ENCODE data around the gene RNF17.
A peak's percentile ranks its signal among the peaks of the same experiment; 100 is the strongest.

RNF17 gene

DNA sequence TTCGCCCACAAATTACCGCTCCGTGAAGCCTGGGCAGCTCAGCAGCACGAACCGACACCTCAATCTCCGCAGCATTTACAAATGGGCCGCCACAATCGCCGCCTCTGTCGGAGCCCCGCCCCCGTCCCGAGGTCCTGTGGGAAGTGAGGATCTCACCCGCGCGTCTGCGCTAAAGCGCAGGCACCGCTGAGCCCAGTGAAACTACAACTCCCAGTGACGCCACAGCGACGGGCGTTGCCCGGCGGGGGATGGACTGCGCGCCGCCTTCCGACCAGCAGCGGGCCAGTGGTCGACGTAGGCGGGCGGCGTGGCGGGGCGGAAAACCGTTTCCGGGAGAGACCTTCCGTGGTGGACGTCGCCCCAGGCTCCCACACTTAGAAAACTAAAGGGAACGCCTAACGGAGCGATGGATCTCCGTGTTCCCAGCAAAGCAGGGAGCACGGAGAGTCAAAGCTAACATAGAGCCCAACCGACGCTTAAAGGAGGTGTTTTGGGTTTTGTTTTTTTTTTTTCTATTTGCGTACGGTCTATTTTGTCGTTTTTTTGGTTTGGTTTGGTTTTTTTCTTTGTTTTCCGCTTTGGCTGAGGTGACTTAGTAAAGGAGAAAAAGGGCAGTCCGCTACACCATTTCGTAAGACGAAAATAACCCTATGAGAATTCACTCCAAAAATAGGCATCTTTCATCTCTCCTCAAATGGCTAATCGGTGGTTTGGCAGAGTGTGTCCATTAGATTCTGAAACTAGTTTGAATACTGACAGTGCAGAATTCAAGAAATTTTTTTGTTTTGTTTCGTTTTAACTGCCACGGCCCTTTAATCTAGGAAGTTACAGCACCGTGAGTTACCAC, 159.0 kb downstream of the RNF17 start:
- Mint-ChIP-seq H3K9me3 (no peaks in the 10 kb centered on the region), H3K27me3 (no peaks in the 10 kb centered on the region), H3K27ac (peak overlapping the region; percentile 93), H3K36me3 (no peaks in the 10 kb centered on the region), H3K4me3 (peak overlapping the region; percentile 98), H3K4me1 (peaks cover 20% of the 10 kb centered on the region)

DNA sequence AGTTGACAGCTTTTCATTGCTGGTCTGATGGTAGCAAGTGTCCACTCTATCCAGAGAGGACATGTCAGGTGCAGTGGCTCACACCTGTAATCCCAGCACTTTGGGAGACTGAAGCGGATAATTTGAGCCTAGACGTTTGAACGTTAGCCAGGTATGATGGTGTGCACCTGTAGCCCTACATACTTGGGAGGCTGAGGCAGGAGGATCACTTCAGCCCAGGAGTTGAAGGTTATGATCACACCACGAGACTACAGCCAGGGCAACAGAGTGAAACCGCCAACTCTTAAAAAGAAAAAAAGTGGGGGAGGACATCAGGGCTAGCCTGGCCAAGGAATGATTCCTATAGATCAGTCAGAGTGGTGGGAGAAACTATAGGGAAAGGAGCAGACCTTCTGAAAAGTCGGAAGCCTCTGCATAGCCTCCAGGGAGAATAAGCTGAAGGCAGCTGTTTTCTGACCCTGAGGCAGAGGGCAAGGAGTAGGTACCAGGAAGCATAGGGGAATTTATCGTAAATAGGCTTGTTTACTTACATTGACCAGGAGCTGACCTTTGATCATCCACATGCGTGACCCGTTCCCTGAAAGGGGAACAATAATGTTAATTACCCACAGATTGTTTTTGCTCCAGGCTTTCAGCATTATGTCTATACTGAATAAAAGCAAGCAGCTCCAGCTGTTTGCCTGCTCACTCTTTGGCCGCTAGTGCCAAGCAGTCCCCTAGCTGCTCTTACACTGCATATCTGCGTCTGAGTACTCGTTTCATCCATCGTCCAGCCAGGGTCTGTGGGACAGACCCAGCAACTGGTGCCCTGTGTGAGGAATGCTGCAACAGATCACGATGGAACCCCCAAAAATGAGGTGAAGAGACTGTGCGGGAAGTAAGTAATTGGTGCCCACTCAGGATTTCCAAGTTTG, 161.6 kb downstream of the RNF17 start:
- Mint-ChIP-seq H3K9me3 (no peaks in the 10 kb centered on the region), H3K27ac (no peak overlapping the region)

DNA sequence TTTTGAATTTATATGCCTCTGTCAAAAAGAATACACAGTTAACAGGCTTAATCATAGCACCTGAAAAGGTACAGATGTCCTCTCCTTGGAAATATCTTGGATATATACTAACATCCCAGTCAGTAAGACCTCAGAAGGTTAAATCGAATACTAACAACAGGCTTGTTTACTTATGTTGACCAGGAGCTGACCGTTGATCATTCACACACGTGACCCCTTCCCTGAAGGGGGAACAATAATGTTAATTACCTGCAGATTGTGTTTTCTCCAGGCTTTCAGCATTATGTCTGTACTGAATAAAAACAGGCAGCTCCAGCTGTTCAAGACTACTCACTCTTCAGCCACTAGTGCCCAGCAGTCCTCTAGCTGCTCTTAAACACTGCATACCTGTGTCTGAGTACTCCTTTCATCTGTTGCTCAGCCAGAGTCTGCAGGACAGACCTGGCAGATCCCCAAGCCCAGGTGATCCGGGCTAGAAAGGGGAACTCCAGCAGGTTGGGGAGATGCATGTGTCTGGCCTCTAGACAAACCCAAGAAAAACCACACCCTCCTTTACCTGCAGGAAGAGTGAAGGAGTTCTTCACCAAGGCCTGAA, 163.9 kb downstream of the RNF17 start:
- peaks cover 3% of the 10 kb centered on the region for H3K36me3 Mint-ChIP-seq
- peak overlapping the region; percentile 30 for H3K27ac Mint-ChIP-seq
- no peaks in the 10 kb centered on the region for H3K9me3 Mint-ChIP-seq
- H3K4me1 Mint-ChIP-seq = peaks cover 10% of the 10 kb centered on the region
- no peak overlapping the region for H3K4me3 Mint-ChIP-seq
- peaks cover 19% of the 10 kb centered on the region for H3K27me3 Mint-ChIP-seq

More for the DNA sequence above, 161.6 kb downstream of the RNF17 start:
- H3K27me3 Mint-ChIP-seq = peaks cover 3% of the 10 kb centered on the region
- H3K36me3 Mint-ChIP-seq = no peaks in the 10 kb centered on the region
- H3K4me3 Mint-ChIP-seq = no peak overlapping the region
- peaks cover 20% of the 10 kb centered on the region for H3K4me1 Mint-ChIP-seq

DNA sequence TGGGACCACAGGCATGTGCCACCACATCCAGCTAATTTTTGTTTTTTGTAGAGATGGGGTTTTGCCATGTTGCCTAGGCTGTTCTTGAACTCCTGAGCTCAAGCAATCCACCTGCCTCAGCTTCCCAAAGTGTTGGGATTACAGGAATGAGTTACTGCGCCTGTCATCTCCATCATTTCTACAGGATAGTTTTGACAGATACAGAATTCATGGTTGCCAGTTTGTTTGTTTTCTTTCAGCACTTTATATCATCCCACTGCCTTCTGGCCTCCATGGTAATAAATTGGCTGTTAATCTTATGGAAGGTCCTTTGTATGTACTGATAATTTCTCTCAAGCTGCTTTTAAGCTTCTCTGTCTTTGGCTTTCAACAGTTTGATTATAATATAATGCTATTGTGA, 165.2 kb downstream of the RNF17 start:
- Mint-ChIP-seq H3K27ac (no peak overlapping the region), H3K9me3 (no peaks in the 10 kb centered on the region), H3K36me3 (peaks cover 3% of the 10 kb centered on the region), H3K27me3 (peaks cover 27% of the 10 kb centered on the region), H3K4me1 (peaks cover 4% of the 10 kb centered on the region), H3K4me3 (no peak overlapping the region)
